Endothelial cell of umbilical vein (primary cell): ENCODE measurements around the gene COL6A3. TPM values are rescaled to one million over a fixed set of nuclear protein-coding genes. Genes with fewer than 3 reads are reported as not detected.

Experiments
- BruUV-seq: library from RNA; stranded (reverse); fragments of 400-500 nt; replicated peaks from 2 replicates; lab custom pipeline; 2021; lab: Mats Ljungman, UMichigan
- CTCF ChIA-PET: fragments of 300-600, 350-600 bp; sonication (Branson Sonifier 250); formaldehyde crosslinking; loops from one replicate; lab custom pipeline; 2021; ENCODE audit warnings: antibody characterized with exemption, inconsistent platforms; lab: Charles Lee
- POLR2A ChIA-PET: fragments of 300-600, 350-600 bp; sonication (Branson Sonifier 250); formaldehyde crosslinking; loops from one replicate; lab custom pipeline; 2021; ENCODE audit warnings: antibody characterized with exemption, inconsistent platforms; lab: Charles Lee
- DNase-seq: peaks from one replicate; pipeline ENCODE4 v3.0.0-alpha.2; 2011; ENCODE audit warnings: low read depth, low spot score
- FAIRE-seq: peaks from 2 replicates; lab custom pipeline; 2011; peaks lifted over from hg19 to GRCh38; lab: Jason Lieb, UNC
- H2AFZ ChIP-seq: 2 replicates; pipeline ENCODE4 v1.6.0; 2012; ENCODE audit warnings: low read depth, low read length, control low read depth, inconsistent platforms
- H3K27ac ChIP-seq: 2 replicates; pipeline ENCODE4 v1.5.1; 2011; ENCODE audit warnings: low read depth, mild to moderate bottlenecking, control low read depth, low read length, moderate library complexity; ENCODE audit not compliant: insufficient read depth
- H3K27me3 ChIP-seq, 2 experiments: 2 replicates each; pipeline versions ENCODE4 v1.6.0 to v1.6.1; 2011; ENCODE audit warnings: low read length in 2 of 2, mixed read lengths in 1 of 2; ENCODE audit not compliant: control insufficient read depth in 2 of 2, insufficient read depth in 2 of 2
- H3K36me3 ChIP-seq, 2 experiments: 2 replicates in 1 of 2; 3 replicates in 1 of 2; pipeline ENCODE4 v1.5.1; 2011; ENCODE audit warnings: low read length in 2 of 2, mild to moderate bottlenecking in 1 of 2, moderate library complexity in 1 of 2; ENCODE audit not compliant: control insufficient read depth in 2 of 2, insufficient read depth in 2 of 2; ENCODE audit errors: extremely low read depth in 1 of 2
- H3K4me1 ChIP-seq: 3 replicates; pipeline ENCODE4 v1.5.1; 2011; ENCODE audit warnings: mild to moderate bottlenecking, low read length; ENCODE audit not compliant: control insufficient read depth, insufficient read depth; ENCODE audit errors: extremely low read depth
- H3K4me2 ChIP-seq: 2 replicates; pipeline ENCODE4 v1.6.1; 2011; ENCODE audit warnings: low read length, control low read depth, mixed read lengths; ENCODE audit not compliant: insufficient read depth
- H3K4me3 ChIP-seq, 3 experiments: fragments of 200-600 bp in 1 of 3; sonication (generic), shearing (Covaris generic) in 1 of 3; replicated peaks in 1 of 3; 2 replicates each; pipeline ENCODE4 v1.5.1; 2011 to 2016; ENCODE audit warnings: control low read depth in 3 of 3, low read length in 3 of 3, mild to moderate bottlenecking in 2 of 3, inconsistent platforms in 1 of 3, low read depth in 1 of 3, moderate library complexity in 1 of 3; ENCODE audit not compliant: insufficient read depth in 1 of 3
- H3K79me2 ChIP-seq: 2 replicates; pipeline ENCODE4 v1.6.0; 2012; ENCODE audit warnings: low read length, inconsistent platforms; ENCODE audit not compliant: control insufficient read depth, insufficient read depth
- H3K9ac ChIP-seq: replicated peaks from 2 replicates; pipeline ENCODE3; 2011; ENCODE audit warnings: low read length, control low read depth; ENCODE audit not compliant: insufficient read depth; ENCODE audit errors: extremely low read depth
- H3K9me1 ChIP-seq: replicated peaks from 3 replicates; pipeline ENCODE4 v1.6.0; 2011; ENCODE audit warnings: mild to moderate bottlenecking, low read length; ENCODE audit not compliant: control insufficient read depth, insufficient read depth; ENCODE audit errors: extremely low read depth
- H3K9me3 ChIP-seq: replicated peaks from 2 replicates; pipeline ENCODE4 v1.5.1; 2012; ENCODE audit warnings: low read length, inconsistent platforms; ENCODE audit not compliant: control insufficient read depth, insufficient read depth
- H4K20me1 ChIP-seq: replicated peaks from 2 replicates; pipeline ENCODE3; 2011; ENCODE audit warnings: mild to moderate bottlenecking, low read length; ENCODE audit not compliant: control insufficient read depth, insufficient read depth; ENCODE audit errors: extremely low read depth
- EZH2 ChIP-seq: IDR thresholded peaks from 2 replicates; pipeline ENCODE4 v1.6.1; 2012; ENCODE audit warnings: borderline replicate concordance, low read depth, mild to moderate bottlenecking, moderate library complexity, low read length, inconsistent platforms; ENCODE audit not compliant: severe bottlenecking
- FOS ChIP-seq: IDR thresholded peaks from 2 replicates; pipeline ENCODE4 v1.6.1; 2011; ENCODE audit warnings: mild to moderate bottlenecking, low read length, moderate library complexity, borderline replicate concordance; ENCODE audit not compliant: insufficient read depth
- GATA2 ChIP-seq: IDR thresholded peaks from 2 replicates; pipeline ENCODE4 v1.7.0; 2011; ENCODE audit warnings: low read depth, mild to moderate bottlenecking, moderate library complexity, mixed read lengths, low read length; ENCODE audit not compliant: insufficient read length, insufficient read depth
- JUN ChIP-seq: IDR thresholded peaks from 2 replicates; pipeline ENCODE4 v1.6.1; 2011; ENCODE audit warnings: borderline replicate concordance, low read depth; ENCODE audit not compliant: insufficient read length, insufficient read depth
- MYC ChIP-seq: IDR thresholded peaks from one replicate; pipeline ENCODE4 v1.6.1; 2011; ENCODE audit warnings: mild to moderate bottlenecking, low read depth, low read length
- POLR2A ChIP-seq: IDR thresholded peaks from 2 replicates; pipeline ENCODE4 v1.6.1; 2012; ENCODE audit warnings: low read depth, mild to moderate bottlenecking, control low read depth, low read length
- POLR2AphosphoS5 ChIP-seq: IDR thresholded peaks from 2 replicates; pipeline ENCODE4 v1.6.1; 2012; ENCODE audit warnings: low read depth, mild to moderate bottlenecking, control low read depth, low read length, moderate library complexity; ENCODE audit not compliant: insufficient read depth
- dilution Hi-C: fragments of 300-500 bp; cut with MboI; formaldehyde crosslinking; loops from one replicate; pipeline ENCODE4 v1.15.0; 2019; ENCODE audit warnings: low sequenced_read_pairs; ENCODE audit not compliant: extremely low pct_ligation_motif_present
- intact Hi-C: fragments of 100-400 bp; cut with micrococcal nuclease; formaldehyde crosslinking; loops from one replicate; pipeline ENCODE4 v1.10.0; 2022
- polyA plus RNA-seq, 4 experiments: library from polyadenylated mRNA; depleted of rRNA in 3 of 4; stranded (reverse) in 3 of 4; unstranded in 1 of 4; fragments of >200 nt; gene quantifications; 2 replicates each; pipeline versions ENCODE4 v1.2.1 to v1.2.3, GENCODE V29; 2011 to 2012; ENCODE audit warnings: missing spikeins in 1 of 4
- total RNA-seq: library from RNA; stranded (reverse); gene quantifications from 2 replicates; pipeline ENCODE4 v1.2.3, GENCODE V29; 2021
- TF ChIP-seq, protein P1 (sequence below): IDR thresholded peaks from 2 replicates; pipeline ENCODE4 v1.6.1; 2011; ENCODE audit not compliant: insufficient read depth, insufficient read length
- TF ChIP-seq, protein P2 (sequence below), 2 donors: IDR thresholded peaks; 1 replicate in 1 of 2; 2 replicates in 1 of 2; pipeline ENCODE4 v1.5.1; 2011; ENCODE audit warnings: low read length in 2 of 2, mild to moderate bottlenecking in 2 of 2, moderate library complexity in 2 of 2, control low read depth in 1 of 2, inconsistent platforms in 1 of 2, low read depth in 1 of 2; ENCODE audit not compliant: insufficient read depth in 1 of 2; ENCODE audit errors: extremely low read depth in 1 of 2

The COL6A3 gene
- total and polyA plus RNA-seq, 2 donors (not counting 3 experiments of a cell fraction or from before 2014, with no cell fraction given) = 0.03 TPM; not detected in 1

DNA sequence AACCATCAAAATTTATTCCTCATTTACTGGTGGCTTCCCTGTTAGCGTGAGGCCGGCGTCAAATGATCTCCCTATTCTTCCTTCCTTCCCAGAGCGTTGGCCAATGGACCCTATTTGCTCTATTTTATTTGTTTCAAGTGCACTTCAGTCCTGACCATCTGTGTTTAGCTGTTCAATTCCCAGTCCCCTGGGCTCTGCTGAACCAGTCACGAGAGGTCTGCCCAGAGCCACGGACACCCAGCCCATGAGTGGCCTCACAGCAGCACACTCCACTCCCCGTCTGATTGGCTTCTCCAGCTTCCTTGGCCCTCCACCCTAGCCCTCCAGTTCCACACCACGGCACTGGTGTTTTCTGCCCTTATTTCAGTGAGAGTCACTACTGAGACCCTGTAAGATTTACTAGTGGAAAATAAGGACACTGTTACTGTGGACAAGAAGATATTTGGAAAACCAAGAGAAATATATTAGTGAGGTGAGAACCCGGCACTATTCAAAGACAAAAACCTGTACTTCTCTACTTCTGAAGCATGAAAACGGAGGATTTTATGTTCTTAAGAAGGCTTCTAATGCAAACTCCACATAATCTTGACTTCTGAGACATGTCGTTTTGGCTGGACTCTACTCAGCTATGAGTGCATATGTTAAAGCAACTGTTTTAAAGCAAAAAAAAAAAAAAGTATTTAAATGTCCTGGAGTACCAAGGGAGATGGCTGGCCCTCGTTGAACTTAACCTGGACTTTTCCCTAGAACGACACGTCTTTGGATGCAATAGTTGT, 86.6 kb downstream of the COL6A3 start:
- DNase-seq = no peak
- H3K27ac ChIP-seq = no peak overlapping the region
- ChIA-PET POLR2A (no interaction called here), CTCF (interaction anchor here (0.9 to 1.3 kb wide), 2 partner anchors 12 to 162 kb away, joined by 3 to 6 read pairs; no protein-coding TSS in a partner anchor)
- no peak overlapping the region for H3K9ac ChIP-seq
- no peaks in the 10 kb centered on the region for H4K20me1 ChIP-seq
- no peak for FAIRE-seq
- no TSS peak for BruUV-seq
- no peaks in the 10 kb centered on the region for H3K9me3 ChIP-seq
- no peaks in the 10 kb centered on the region for H3K4me1 ChIP-seq
- no peak overlapping the region for H3K4me3 ChIP-seq
- H3K9me1 ChIP-seq = no peaks in the 10 kb centered on the region
- H3K4me2 ChIP-seq = no peak overlapping the region
- H3K27me3 ChIP-seq = peaks cover 3 to 16% of the 10 kb centered on the region in 2 experiments
- H3K79me2 ChIP-seq = no peaks in the 10 kb centered on the region
- H3K36me3 ChIP-seq = no peaks in the 10 kb centered on the region
- TF ChIP-seq JUN (no peak), POLR2A (no peak), FOS (no peak), EZH2 (no peak), MYC (no peak), GATA2 (no peak), POLR2AphosphoS5 (no peak)
- TF ChIP-seq, protein P1, sequence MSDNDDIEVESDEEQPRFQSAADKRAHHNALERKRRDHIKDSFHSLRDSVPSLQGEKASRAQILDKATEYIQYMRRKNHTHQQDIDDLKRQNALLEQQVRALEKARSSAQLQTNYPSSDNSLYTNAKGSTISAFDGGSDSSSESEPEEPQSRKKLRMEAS = no peak
- TF ChIP-seq, protein P2, sequence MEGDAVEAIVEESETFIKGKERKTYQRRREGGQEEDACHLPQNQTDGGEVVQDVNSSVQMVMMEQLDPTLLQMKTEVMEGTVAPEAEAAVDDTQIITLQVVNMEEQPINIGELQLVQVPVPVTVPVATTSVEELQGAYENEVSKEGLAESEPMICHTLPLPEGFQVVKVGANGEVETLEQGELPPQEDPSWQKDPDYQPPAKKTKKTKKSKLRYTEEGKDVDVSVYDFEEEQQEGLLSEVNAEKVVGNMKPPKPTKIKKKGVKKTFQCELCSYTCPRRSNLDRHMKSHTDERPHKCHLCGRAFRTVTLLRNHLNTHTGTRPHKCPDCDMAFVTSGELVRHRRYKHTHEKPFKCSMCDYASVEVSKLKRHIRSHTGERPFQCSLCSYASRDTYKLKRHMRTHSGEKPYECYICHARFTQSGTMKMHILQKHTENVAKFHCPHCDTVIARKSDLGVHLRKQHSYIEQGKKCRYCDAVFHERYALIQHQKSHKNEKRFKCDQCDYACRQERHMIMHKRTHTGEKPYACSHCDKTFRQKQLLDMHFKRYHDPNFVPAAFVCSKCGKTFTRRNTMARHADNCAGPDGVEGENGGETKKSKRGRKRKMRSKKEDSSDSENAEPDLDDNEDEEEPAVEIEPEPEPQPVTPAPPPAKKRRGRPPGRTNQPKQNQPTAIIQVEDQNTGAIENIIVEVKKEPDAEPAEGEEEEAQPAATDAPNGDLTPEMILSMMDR (IDR thresholded peaks at IDR 0.05; ENCODE audit: extremely low read depth in 1 of 2, insufficient read depth in 1 of 2, low read depth in 1 of 2, low read length in 2 of 2) = no peak
- intact Hi-C loops (no loop called here), dilution Hi-C loops (no loop called here)
- H2AFZ ChIP-seq = no peak overlapping the region
